Epithelial cell of esophagus (primary cell): Measurements from ENCODE around the gene POLN.

Experiments
- DNase-seq: peaks from one replicate; pipeline ENCODE4 v3.0.0; 2010; ENCODE audit warnings: low read depth
- H3K4me3 ChIP-seq: 2 replicates; pipeline ENCODE4 v1.5.1; 2011; ENCODE audit warnings: mild to moderate bottlenecking, low read length, control low read depth
- CTCF ChIP-seq: IDR thresholded peaks from 2 replicates; pipeline ENCODE4 v1.5.1; 2011; ENCODE audit warnings: low read depth, mild to moderate bottlenecking, low read length, control low read depth, inconsistent platforms; ENCODE audit not compliant: insufficient read depth; ENCODE audit errors: missing control alignments

Gene POLN

GRCh38 chr4:2270341-2271165 is 28.6 kb upstream of the POLN start:
- DNase-seq: no peak
- TF ChIP-seq CTCF: no peak
- H3K4me3 ChIP-seq: no peak overlapping the region

GRCh38 chr4:2269618-2270163 is 27.8 kb upstream of the POLN start:
- DNase-seq: no peak
- no peak for TF ChIP-seq CTCF

GRCh38 chr4:2269206-2269531 is 27.2 kb upstream of the POLN start:
- no peak overlapping the region for H3K4me3 ChIP-seq
- TF ChIP-seq CTCF: no peak
- DNase-seq: no peak

More at GRCh38 chr4:2269618-2270163, 27.8 kb upstream of the POLN start:
- H3K4me3 ChIP-seq: no peak overlapping the region

- H3K4me3 ChIP-seq: no peak overlapping the region
- no peak for DNase-seq
- no peak for TF ChIP-seq CTCF
Measured at GRCh38 chr4:2268357-2269205, 26.7 kb upstream of the POLN start.

- TF ChIP-seq CTCF: no peak
- no peak for DNase-seq
- no peak overlapping the region for H3K4me3 ChIP-seq
Measured at GRCh38 chr4:2267841-2268240, 25.9 kb upstream of the POLN start.

- DNase-seq: no peak
- no peak for TF ChIP-seq CTCF
- no peak overlapping the region for H3K4me3 ChIP-seq
Measured at GRCh38 chr4:2267320-2267811, 25.4 kb upstream of the POLN start.
